Left cardiac atrium (tissue), 4 donors: ENCODE results near the gene SLC6A3. TPM values are rescaled to one million over a fixed set of nuclear protein-coding genes. Genes with fewer than 3 reads are reported as not detected.
A peak's percentile ranks its signal among the peaks of the same experiment; 100 is the strongest.

ENCODE experiments used
- ATAC-seq, 2 donors: fragments of 200-7000 bp; cut with Tn5 transposase; one replicate each; pipeline ENCODE4 v1.9.1; 2020; ENCODE audit warnings: mild to moderate bottlenecking in 2 of 2, moderate library complexity in 2 of 2
- DNase-seq: peaks from one replicate; pipeline ENCODE4 v3.0.0-alpha.2; 2020
- intact Hi-C, 2 donors: fragments of 100-400 bp; cut with DNase I; formaldehyde crosslinking; loops; one replicate each; pipeline versions ENCODE4 v1.14.1 to v1.15.1; 2022 to 2023
- long read RNA-seq: library from polyadenylated mRNA; unstranded; transcript quantifications from one replicate; pipeline ENCODE4 v2.0.0, GENCODE V29; 2021
- total RNA-seq, 2 donors: library from RNA; stranded (reverse); fragmentation: NEBNext Ultra II Directional; extraction: Animal tissue kit (Norgen Biotek cat#: 25700); gene quantifications; one replicate each; pipeline ENCODE4 v1.2.1, GENCODE V29; 2021
- donor health status: DM: no; HTN: yes; CAD: no.
- donor health status: DM: no; HTN: yes; CAD: no; lungs with severe emphysema.
- donor health status: DM: yes; HTN: yes; CAD: no.
- donor health status: Dilated cardiomyopathy.

SLC6A3 gene
- under 1 TPM in 1 of 2 donors, not detected in 1; 0.06 TPM for total RNA-seq
- long read RNA-seq: 0 reads

GRCh38 chr5:1445313-1445688, at the start of gene SLC6A3:
SLC6A3 (minus strand) TSS chr5:1445440; CDS start chr5:1443197, 2,243 bp downstream.
- ATAC-seq: peak; percentile 19 to 80
- intact Hi-C loops: no loop called here
- peak; percentile 54 for DNase-seq

GRCh38 chr5:1493941-1494340, 48.7 kb upstream of the SLC6A3 start:
- intact Hi-C loops: no loop called here
- no peak for ATAC-seq
- DNase-seq: no peak

DNA sequence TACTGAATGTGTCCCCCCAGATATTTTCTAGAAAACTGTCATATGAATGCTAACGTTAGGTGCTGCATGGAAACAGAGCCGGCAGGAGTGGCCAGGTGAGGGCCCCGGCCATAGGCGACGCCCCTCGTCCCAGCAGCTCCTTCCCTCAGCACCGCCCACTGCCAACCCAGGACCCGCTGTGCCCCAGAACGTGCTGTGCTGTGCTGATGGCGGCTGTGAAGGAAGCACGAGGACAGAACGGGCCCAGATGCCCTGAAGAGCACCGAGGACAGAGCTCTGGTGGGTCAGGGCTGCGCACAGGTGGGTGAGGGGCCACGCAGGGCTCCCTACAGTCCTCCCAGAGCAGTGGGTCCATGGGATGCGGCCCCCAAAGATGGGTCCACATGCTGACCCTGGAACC, 48.2 kb upstream of the SLC6A3 start:
- intact Hi-C loops: no loop called here
- ATAC-seq: no peak
- no peak for DNase-seq

DNA sequence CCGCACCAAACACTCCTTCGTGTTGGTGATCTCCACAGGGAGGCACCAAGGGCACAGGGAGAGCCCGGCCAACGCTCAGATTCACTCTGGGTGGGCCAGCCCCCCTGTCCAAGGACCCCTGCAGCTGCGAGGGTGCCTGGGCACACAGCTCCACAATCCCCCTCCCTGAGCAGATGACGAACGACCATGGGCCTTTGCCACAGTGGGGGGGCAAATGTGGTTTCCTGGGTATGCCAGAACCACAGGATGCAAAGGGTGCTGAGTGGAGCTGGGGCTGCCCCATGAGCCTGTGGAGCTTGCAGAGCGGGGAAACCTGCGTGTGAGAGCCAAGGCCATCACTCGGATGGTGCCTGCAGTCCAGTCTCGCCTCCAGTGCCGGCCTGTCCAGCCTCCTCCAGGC, 47.5 kb upstream of the SLC6A3 start:
- ATAC-seq (no peak), DNase-seq (no peak)
- intact Hi-C loops: no loop called here

DNA sequence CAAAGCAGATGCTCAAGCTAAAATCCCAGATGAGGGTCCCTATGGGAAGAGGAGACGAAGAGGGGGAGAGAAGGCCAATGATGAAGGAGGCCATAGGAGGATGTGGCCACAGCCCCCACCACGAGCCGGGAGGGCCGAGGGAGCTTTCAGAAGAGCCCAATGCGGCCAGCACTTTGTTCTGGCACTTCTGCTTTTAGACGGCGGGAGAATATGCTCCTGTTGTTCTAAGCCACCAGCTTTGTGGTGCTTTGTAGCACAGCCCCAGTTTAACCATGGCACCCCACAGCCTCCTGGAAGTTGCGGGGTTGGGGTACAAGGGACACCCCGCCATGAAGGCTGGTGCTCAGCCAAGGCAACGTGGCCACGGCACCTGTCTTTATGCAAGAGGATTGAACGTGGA, 45.1 kb upstream of the SLC6A3 start:
- DNase-seq: no peak
- intact Hi-C loops: no loop called here
- ATAC-seq: no peak

- no peak for DNase-seq
- intact Hi-C loops: no loop called here
These were observed 44.5 kb upstream of the SLC6A3 start for GRCh38 chr5:1489754-1490153.

DNA sequence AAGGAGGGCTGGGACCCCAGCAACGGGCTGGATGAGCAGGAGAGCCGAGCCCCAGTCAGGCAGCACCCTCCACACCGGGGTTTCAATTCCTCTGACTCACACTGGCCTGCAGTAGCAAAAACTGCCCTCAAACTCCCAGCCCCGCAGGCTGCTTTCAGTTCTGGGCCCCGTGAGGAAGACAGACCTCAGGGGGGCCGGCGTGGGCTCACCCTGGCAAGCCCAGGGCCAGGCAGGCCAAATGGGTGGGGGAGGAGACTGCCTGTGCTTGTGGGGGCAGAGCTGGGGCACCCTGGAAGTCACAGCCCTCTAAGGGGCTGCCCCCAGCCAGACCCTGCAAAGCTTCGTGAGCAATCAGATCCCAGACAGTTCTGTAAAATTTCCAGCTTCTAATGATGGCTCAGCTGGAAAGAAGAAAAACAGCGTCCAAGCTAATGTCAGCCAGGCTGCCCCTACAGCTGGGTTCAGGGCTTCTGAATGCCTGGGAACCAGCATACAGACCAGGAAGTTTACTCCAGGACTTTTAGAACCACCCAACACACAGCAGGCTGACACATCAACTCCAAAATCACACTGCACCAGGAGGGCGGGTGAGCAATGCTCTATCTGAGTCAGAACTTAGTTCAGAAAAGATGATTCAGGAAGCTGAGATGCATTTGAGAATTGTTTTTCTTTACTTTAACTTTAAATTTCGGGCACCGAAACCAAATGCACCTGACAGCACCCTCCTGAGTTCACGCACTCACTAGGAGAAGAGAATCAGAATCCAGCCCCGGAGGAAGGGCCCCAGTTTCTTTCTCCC, 43.8 kb upstream of the SLC6A3 start:
- DNase-seq (no peak), ATAC-seq (peak in 1 of 2 donors; percentile 20)
- intact Hi-C loops: no loop called here

More at GRCh38 chr5:1489754-1490153, 44.5 kb upstream of the SLC6A3 start:
- ATAC-seq: no peak

DNA sequence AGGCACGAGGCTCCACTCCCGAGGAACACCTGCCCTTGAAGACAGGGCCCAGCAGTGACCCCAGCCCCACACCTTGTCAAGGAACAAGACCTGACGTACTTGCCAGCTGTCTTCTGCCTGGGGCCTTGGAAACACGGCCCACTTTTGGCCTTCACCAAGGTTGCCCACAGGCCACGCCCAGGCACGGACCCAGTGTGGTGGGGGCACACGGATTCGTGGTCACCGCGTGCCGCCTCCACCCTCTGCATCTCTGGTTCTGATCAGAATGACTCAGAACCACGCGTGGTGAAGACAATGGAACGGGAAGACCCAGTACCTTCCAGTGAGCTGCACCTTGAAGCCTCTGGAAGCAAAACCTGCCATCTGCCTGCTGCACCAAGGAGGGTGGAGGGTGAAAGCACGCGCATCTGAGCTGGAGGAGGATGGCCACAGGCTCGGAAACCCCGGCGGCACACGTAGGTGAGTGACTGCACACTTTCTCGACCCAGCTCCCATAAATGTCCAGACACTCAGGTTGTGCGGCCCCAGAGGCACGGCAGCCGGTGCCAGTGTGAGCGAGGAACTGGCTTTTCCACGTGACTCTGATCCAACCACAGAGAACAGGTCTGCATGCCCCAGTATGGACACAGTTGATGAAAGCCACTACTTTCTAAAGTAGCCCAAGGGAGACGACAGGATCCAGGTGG, 42.0 kb upstream of the SLC6A3 start:
- intact Hi-C loops: no loop called here
- no peak for DNase-seq
- no peak for ATAC-seq

- intact Hi-C loops: no loop called here
- no peak for DNase-seq
- ATAC-seq: no peak
These were observed 41.0 kb upstream of the SLC6A3 start for GRCh38 chr5:1486271-1486670.

DNA sequence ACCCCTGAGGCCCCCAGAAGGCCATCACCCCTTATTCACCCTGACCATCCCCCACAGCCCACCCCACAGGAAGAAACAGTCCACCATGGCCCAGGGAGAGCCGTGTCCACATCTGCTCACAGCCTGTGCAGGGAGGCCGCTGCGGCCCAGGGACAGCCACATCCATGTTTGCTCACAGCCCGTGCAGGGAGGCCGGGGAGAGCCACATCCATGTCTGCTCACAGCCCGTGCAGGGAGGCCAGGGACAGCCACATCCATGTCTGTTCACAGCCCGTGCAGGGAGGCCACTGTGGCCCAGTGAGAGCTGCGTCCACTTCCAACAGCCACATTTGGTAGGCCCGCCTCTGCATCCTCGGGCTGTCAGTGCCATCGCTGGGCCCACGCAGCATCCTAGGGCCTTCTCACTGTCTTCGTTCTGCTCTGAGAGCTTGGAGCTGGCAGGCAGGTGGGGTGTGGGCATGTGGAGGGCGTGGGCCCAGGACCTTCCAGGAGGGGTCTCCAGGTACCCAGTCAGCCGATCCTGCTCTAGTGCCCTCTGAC, 40.4 kb upstream of the SLC6A3 start:
- intact Hi-C loops: no loop called here

GRCh38 chr5:1484730-1485578, 39.7 kb upstream of the SLC6A3 start:
- no peak for DNase-seq
- ATAC-seq: no peak
- intact Hi-C loops: no loop called here

More for the DNA sequence above, 40.4 kb upstream of the SLC6A3 start:
- ATAC-seq: no peak
- DNase-seq: no peak

- ATAC-seq (no peak), DNase-seq (no peak)
- intact Hi-C loops: no loop called here
These were observed 38.9 kb upstream of the SLC6A3 start for GRCh38 chr5:1483856-1484729.

- intact Hi-C loops: no loop called here
- ATAC-seq (no peak), DNase-seq (no peak)
These were observed 37.8 kb upstream of the SLC6A3 start for GRCh38 chr5:1483064-1483463.

DNA sequence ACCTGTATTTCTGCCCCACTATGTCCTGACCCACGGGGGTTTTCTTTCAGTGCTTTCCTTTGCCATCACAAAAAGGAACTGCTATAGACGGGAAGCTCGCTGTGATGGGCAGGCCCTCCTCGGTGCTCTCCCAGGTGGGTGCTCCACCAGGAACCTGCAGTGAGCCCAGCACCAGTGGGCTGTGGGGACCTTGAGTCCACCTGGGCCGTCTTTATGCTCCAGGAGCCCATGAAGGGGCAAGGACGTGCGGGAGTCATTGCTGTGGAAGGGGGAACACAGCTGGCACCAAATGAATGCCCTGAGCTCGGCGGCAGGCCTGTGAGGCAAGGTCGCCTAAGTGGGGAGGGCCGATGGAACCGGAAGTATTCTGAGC, 36.7 kb upstream of the SLC6A3 start:
- DNase-seq (no peak), ATAC-seq (no peak)
- intact Hi-C loops: no loop called here

- intact Hi-C loops: no loop called here
- DNase-seq (no peak), ATAC-seq (no peak)
These were observed 36.2 kb upstream of the SLC6A3 start for GRCh38 chr5:1481266-1481958.

DNA sequence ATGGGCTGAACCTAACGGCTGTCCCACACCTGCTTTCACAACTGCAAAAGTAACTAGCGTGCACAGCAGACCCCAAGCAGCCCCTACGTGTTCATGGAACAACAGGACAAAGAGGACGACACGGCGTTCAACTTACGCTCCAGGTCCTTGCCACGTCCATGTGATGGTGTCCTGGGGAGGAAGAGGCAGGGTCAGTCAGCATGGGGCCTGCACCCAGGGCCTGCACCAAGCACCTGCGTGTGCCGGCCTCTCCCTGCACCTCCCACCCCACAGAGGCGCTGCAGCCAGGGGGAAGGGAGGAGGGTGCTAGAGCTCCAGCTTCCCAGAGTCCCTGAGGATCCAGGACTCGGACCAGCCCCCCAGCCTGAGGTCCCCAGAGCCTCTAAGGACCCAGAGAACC, 35.6 kb upstream of the SLC6A3 start:
- intact Hi-C loops: no loop called here

DNA sequence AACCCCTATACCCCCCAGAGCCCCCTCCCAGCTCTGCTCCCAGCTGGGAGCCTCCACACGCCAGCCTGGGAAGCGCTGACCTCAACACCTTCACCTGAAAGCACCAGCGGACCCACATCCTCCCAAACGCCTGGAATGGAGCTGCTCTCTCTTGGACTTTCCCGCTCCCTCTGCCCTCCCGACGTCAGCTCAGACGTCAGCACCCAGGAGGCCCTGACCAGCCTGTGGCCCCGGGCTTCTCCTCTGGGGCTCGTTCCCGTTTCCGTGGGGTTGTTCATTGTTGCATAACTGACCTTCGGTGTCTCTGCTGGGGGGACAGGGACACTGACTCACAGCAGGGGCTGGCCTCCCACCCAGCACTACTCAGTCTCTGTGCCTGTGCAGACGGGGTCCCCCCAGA, 35.0 kb upstream of the SLC6A3 start:
- peak; percentile 64 for DNase-seq
- ATAC-seq: peak; percentile 51 to 58
- intact Hi-C loops: no loop called here

More for the DNA sequence above, 35.6 kb upstream of the SLC6A3 start:
- DNase-seq: no peak
- ATAC-seq: no peak

GRCh38 chr5:1479581-1480188, 34.4 kb upstream of the SLC6A3 start:
- ATAC-seq (peak; percentile 16 to 56), DNase-seq (no peak)
- intact Hi-C loops: loop anchor here in 1 of 2 donors (10.0 kb wide), 1 partner anchor 165 kb away; no protein-coding TSS in a partner anchor
